Stimulated activated CD4-positive, alpha-beta T cell treated with anti-CD3 and anti-CD28 coated beads, TNF-alpha, amount 100 ng/mL, for 24 hours (primary cell): ENCODE results near the gene MACROH2A1.

ENCODE experiments used
- DNase-seq, 3 experiments: peaks; one replicate each; pipeline ENCODE4 v3.0.0-alpha.2; 2020; ENCODE audit warnings: low read depth in 3 of 3

MACROH2A1 gene

GRCh38 chr5:135287551-135287950 is 111.5 kb downstream of the MACROH2A1 start:
- DNase-seq, result no peak
